DND-41 (cell line): ENCODE data around the gene CD177.

Experiments used
- CTCF ChIP-seq: IDR thresholded peaks from 2 replicates; pipeline ENCODE4 v1.5.1; 2012; ENCODE audit warnings: borderline replicate concordance, low read length, moderate library complexity, mild to moderate bottlenecking; ENCODE audit not compliant: poor library complexity, severe bottlenecking; ENCODE audit errors: extremely low read depth
- EZH2 ChIP-seq: IDR thresholded peaks from 3 replicates; pipeline ENCODE4 v1.6.1; 2012; ENCODE audit warnings: borderline replicate concordance, low read depth, mild to moderate bottlenecking, moderate library complexity, low read length, inconsistent platforms; ENCODE audit not compliant: severe bottlenecking

GRCh38 chr19:43409415-43409814, 55.9 kb downstream of the CD177 start:
- TF ChIP-seq CTCF, result no peak
- no peak for TF ChIP-seq EZH2
